ENCODE data around the gene TMEM240. TPM values are rescaled to one million over a fixed set of nuclear protein-coding genes. Genes with fewer than 3 reads are reported as not detected.

Gene TMEM240
- total and polyA plus RNA-seq, 3 donors from 2014 or later: 3.6 to 6.3 (median 4.3) TPM

- Histone ChIP-seq H3K27me3 (no peaks in the 10 kb centered on the region), H3K36me3 (ENCODE audit: low read depth, missing control alignments) (no peaks in the 10 kb centered on the region), H3K9me3 (no peaks in the 10 kb centered on the region), H3K27ac (peak overlapping the region in 1 of 2 donors; percentile 44), H3K4me3 (no peak overlapping the region), H3K4me1 (peaks cover 8% of the 10 kb centered on the region)
- intact Hi-C loops (cut with DNase I; ENCODE audit: low total_unique reads): no loop called here
- no peak for DNase-seq
- 88 to 89% methylated on average over 12 to 33 of the region's 33 CpGs for WGBS, 2 donors
- TF ChIP-seq POLR2A (IDR thresholded peaks at IDR 0.05) (no peak), CTCF (IDR thresholded peaks at IDR 0.05) (no peak)
Measured at GRCh38 chr1:1551524-1552262, 11.3 kb upstream of the TMEM240 start.

GRCh38 chr1:1550591-1551432 is 10.4 kb upstream of the TMEM240 start:
- Histone ChIP-seq H3K4me1 (peaks cover 8% of the 10 kb centered on the region), H3K4me3 (no peak overlapping the region), H3K27ac (peak overlapping the region; percentile 39 to 44), H3K9me3 (no peaks in the 10 kb centered on the region), H3K27me3 (no peaks in the 10 kb centered on the region), H3K36me3 (ENCODE audit: low read depth, missing control alignments) (no peaks in the 10 kb centered on the region)
- intact Hi-C loops (cut with DNase I; ENCODE audit: low total_unique reads): no loop called here
- DNase-seq: peak; percentile 50
- TF ChIP-seq POLR2A (IDR thresholded peaks at IDR 0.05) (no peak), CTCF (IDR thresholded peaks at IDR 0.05) (peak; percentile 14 to 42 (median 33))
- WGBS, 2 donors: 54 to 59% methylated on average over 10 to 14 of the region's 15 CpGs

GRCh38 chr1:1550087-1550486 is 9.7 kb upstream of the TMEM240 start:
- intact Hi-C loops (cut with DNase I; ENCODE audit: low total_unique reads): no loop called here

GRCh38 chr1:1548591-1548990 is 8.2 kb upstream of the TMEM240 start:
- no peak overlapping the region for H3K27ac ChIP-seq
- DNase-seq: peak; percentile 52
- peaks cover 8% of the 10 kb centered on the region for H3K4me1 ChIP-seq
- H3K27me3 ChIP-seq: no peaks in the 10 kb centered on the region
- no peaks in the 10 kb centered on the region for H3K9me3 ChIP-seq
- no peak for TF ChIP-seq CTCF (IDR thresholded peaks at IDR 0.05)
- no peak for TF ChIP-seq POLR2A (IDR thresholded peaks at IDR 0.05)
- no peaks in the 10 kb centered on the region for H3K36me3 ChIP-seq (ENCODE audit: low read depth, missing control alignments)
- intact Hi-C loops (cut with DNase I; ENCODE audit: low total_unique reads): no loop called here
- H3K4me3 ChIP-seq: no peak overlapping the region
- WGBS, 2 donors: 58 to 82% methylated on average over 11 to 14 of the region's 14 CpGs

More at GRCh38 chr1:1550087-1550486, 9.7 kb upstream of the TMEM240 start:
- Histone ChIP-seq H3K4me1 (peaks cover 8% of the 10 kb centered on the region), H3K27me3 (no peaks in the 10 kb centered on the region), H3K36me3 (ENCODE audit: low read depth, missing control alignments) (no peaks in the 10 kb centered on the region), H3K4me3 (no peak overlapping the region), H3K9me3 (no peaks in the 10 kb centered on the region), H3K27ac (peak overlapping the region; percentile 39 to 44)
- WGBS, 2 donors: 80 to 83% methylated on average over 7 of the region's 7 CpGs
- TF ChIP-seq CTCF (IDR thresholded peaks at IDR 0.05) (no peak), POLR2A (IDR thresholded peaks at IDR 0.05) (no peak)
- DNase-seq: no peak
